Osteoblast (primary cell): Measurements from ENCODE around the gene ETS2. TPM values are rescaled to one million over a fixed set of nuclear protein-coding genes. Genes with fewer than 3 reads are reported as not detected.
"Not testable (repeated sequence)": the region's sequence is repeated elsewhere in the genome, so short reads cannot be mapped to it uniquely, and the experiment has no call there.

Experiments
- DNase-seq: peaks from one replicate; pipeline ENCODE4 v3.0.0; 2011; ENCODE audit warnings: low spot score, mixed read lengths; ENCODE audit not compliant: insufficient read length; ENCODE audit errors: missing footprints
- H2AFZ ChIP-seq: 2 replicates; pipeline ENCODE4 v1.6.0; 2011; ENCODE audit warnings: mild to moderate bottlenecking, low read length
- H3K27ac ChIP-seq: 2 replicates; pipeline ENCODE4 v1.5.1; 2011; ENCODE audit warnings: mild to moderate bottlenecking, low read depth, low read length, moderate library complexity
- H3K27me3 ChIP-seq: 2 replicates; pipeline ENCODE4 v1.6.0; 2012; ENCODE audit warnings: mild to moderate bottlenecking, control low read depth, inconsistent platforms, low read length, moderate library complexity; ENCODE audit not compliant: insufficient read depth
- H3K36me3 ChIP-seq: 2 replicates; pipeline ENCODE4 v1.5.1; 2011; ENCODE audit warnings: mild to moderate bottlenecking, low read length, control low read depth, moderate library complexity; ENCODE audit not compliant: insufficient read depth
- H3K4me1 ChIP-seq: 2 replicates; pipeline ENCODE4 v1.5.1; 2011; ENCODE audit warnings: mild to moderate bottlenecking, low read length, control low read depth, moderate library complexity; ENCODE audit not compliant: insufficient read depth
- H3K4me2 ChIP-seq: 2 replicates; pipeline ENCODE4 v1.6.0; 2011; ENCODE audit warnings: mild to moderate bottlenecking, low read length; ENCODE audit not compliant: insufficient read depth
- H3K4me3 ChIP-seq: fragments of 200-600 bp; sonication (generic); 3 replicates; pipeline ENCODE4 v1.5.1; 2012; ENCODE audit warnings: mild to moderate bottlenecking, low read length, inconsistent platforms; ENCODE audit not compliant: insufficient read depth
- H3K79me2 ChIP-seq: 2 replicates; pipeline ENCODE4 v1.6.0; 2012; ENCODE audit warnings: mild to moderate bottlenecking, low read length, control low read depth, inconsistent platforms; ENCODE audit not compliant: insufficient read depth
- H3K9me3 ChIP-seq: 2 replicates; pipeline ENCODE4 v1.5.1; 2011; ENCODE audit warnings: low read depth, low read length, control low read depth
- H4K20me1 ChIP-seq: 2 replicates; pipeline ENCODE4 v1.6.0; 2012; ENCODE audit warnings: mild to moderate bottlenecking, low read length, control low read depth; ENCODE audit not compliant: insufficient read depth
- total RNA-seq: library from RNA; depleted of rRNA; stranded (reverse); fragments of >200 nt; gene quantifications from 2 replicates; pipeline ENCODE4 v1.2.3, GENCODE V29; 2012
- TF ChIP-seq, protein P1 (sequence below): IDR thresholded peaks from 2 replicates; pipeline ENCODE4 v1.5.1; 2011; ENCODE audit warnings: mild to moderate bottlenecking, low read depth, low read length, moderate library complexity; ENCODE audit errors: extremely low read depth

The ETS2 gene
- total RNA-seq, 1 donor: 4.0 TPM

DNA sequence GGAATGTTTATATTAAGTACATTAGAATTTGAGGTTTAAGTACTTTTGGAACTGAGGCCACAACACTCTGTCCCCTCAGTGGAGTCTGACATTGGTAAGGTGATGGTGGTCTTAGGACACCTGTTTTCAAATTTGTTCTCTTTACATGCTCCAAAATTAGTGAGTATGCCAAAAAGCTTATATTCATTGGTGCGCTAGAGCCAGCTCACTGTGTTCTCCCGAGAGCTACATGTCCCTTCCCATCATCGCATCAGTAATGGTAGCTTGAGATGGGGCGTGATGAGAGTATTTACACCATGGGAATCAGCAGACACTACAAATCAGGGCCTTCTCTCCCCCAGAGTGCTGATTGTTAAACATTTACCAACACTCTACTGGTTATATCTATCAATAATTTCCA lies 19.5 kb downstream of the ETS2 start:
- Histone ChIP-seq H2AFZ (no peak overlapping the region), H3K4me3 (no peak overlapping the region), H3K79me2 (no peaks in the 10 kb centered on the region), H3K9me3 (peaks cover 2% of the 10 kb centered on the region), H3K4me2 (no peak overlapping the region), H4K20me1 (no peaks in the 10 kb centered on the region), H3K27me3 (no peaks in the 10 kb centered on the region), H3K36me3 (peaks cover 38% of the 10 kb centered on the region), H3K4me1 (no peaks in the 10 kb centered on the region), H3K27ac (no peak overlapping the region)
- TF ChIP-seq, protein P1, sequence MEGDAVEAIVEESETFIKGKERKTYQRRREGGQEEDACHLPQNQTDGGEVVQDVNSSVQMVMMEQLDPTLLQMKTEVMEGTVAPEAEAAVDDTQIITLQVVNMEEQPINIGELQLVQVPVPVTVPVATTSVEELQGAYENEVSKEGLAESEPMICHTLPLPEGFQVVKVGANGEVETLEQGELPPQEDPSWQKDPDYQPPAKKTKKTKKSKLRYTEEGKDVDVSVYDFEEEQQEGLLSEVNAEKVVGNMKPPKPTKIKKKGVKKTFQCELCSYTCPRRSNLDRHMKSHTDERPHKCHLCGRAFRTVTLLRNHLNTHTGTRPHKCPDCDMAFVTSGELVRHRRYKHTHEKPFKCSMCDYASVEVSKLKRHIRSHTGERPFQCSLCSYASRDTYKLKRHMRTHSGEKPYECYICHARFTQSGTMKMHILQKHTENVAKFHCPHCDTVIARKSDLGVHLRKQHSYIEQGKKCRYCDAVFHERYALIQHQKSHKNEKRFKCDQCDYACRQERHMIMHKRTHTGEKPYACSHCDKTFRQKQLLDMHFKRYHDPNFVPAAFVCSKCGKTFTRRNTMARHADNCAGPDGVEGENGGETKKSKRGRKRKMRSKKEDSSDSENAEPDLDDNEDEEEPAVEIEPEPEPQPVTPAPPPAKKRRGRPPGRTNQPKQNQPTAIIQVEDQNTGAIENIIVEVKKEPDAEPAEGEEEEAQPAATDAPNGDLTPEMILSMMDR: no peak
- no peak for DNase-seq

DNA sequence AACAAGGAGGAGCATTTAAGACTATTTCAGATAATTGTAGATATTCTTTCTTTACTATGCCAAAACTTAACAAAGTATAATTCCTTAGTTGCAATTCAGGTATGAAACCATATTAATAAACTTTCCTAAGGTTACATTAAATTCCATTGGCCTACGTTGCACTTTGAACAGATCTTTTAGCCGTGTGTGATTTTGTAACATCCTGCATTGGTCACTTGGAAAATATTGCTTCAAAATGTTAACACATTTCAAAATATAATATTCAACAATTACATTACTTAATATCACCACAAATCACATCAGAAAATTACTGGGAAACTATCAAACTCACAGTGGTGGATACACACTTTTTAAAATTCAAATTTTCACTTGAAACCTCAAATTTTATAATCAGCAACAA lies 20.2 kb downstream of the ETS2 start:
- H3K79me2 ChIP-seq: no peaks in the 10 kb centered on the region
- H2AFZ ChIP-seq: no peak overlapping the region
- no peaks in the 10 kb centered on the region for H4K20me1 ChIP-seq
- H3K4me2 ChIP-seq: no peak overlapping the region
- no peak overlapping the region for H3K27ac ChIP-seq
- H3K27me3 ChIP-seq: no peaks in the 10 kb centered on the region
- peaks cover 32% of the 10 kb centered on the region for H3K36me3 ChIP-seq
- no peaks in the 10 kb centered on the region for H3K4me1 ChIP-seq
- TF ChIP-seq, protein P1: no peak
- H3K4me3 ChIP-seq: no peak overlapping the region
- peaks cover 2% of the 10 kb centered on the region for H3K9me3 ChIP-seq
- DNase-seq: no peak

DNA sequence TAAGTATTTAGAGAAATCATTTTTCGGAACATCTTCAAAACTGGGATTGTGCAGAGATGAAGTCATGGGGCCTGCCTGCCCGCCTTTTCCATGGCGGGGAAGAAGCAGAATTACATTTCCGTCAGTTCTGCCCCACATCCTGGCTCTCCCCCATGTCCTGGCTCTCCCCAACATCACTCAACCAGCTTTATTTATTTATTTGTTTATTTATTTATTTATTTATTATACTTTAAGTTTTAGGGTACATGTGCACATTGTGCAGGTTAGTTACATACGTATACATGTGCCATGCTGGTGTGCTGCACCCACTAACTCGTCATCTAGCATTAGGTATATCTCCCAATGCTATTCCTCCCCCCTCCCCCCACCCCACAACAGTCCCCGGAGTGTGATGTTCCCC lies 22.4 kb downstream of the ETS2 start:
- not testable (repeated sequence) for H2AFZ ChIP-seq, H3K36me3 ChIP-seq, H3K4me2 ChIP-seq, H4K20me1 ChIP-seq, H3K4me3 ChIP-seq, H3K27ac ChIP-seq, H3K9me3 ChIP-seq, H3K27me3 ChIP-seq, DNase-seq, H3K79me2 ChIP-seq
- H3K4me1 ChIP-seq: peaks cover 10% of the 10 kb centered on the region

DNA sequence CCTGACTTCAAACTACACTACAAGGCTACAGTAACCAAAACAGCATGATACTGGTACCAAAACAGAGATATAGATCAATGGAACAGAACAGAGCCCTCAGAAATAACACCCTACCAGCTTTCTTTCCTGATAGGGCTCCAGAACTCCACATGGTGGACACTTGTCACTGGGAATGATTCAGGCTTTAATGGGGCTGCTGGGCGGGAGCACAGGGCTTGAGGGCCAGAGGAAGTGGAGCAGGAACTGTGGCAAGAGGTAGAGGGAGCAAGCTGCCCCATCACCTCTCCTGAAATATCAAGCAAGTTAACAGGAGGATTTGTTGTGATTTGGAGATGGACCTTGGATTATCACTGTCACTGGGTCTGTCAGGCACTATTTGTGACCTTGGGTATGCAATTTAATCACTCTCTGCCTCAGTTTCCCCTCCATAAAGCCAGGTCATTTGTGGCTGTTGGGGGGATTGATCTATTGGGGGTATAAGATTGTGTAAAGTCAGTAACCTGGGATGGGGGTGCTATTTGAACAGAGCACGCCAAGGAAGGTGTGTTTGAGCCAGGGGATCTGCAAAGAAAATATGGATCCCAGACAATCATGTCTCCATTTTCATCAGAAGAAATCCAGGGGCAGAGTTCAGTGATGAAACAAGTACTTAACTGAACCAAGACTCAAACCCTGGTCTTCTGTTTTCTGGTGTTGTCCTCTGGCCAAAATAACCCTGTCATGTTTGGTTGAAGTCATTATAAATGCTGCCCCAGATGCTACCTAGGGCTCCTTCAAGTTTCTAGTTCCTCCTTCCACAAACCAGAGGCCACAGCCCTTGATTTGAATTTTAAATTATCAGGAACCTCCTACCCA lies 25.2 kb downstream of the ETS2 start:
- Histone ChIP-seq H3K4me3 (no peak overlapping the region), H3K27ac (no peak overlapping the region), H2AFZ (no peak overlapping the region), H3K36me3 (no peaks in the 10 kb centered on the region), H3K9me3 (peaks cover 2% of the 10 kb centered on the region), H3K79me2 (no peaks in the 10 kb centered on the region), H3K4me1 (peaks cover 10% of the 10 kb centered on the region), H4K20me1 (no peaks in the 10 kb centered on the region), H3K27me3 (no peaks in the 10 kb centered on the region), H3K4me2 (no peak overlapping the region)
- no peak for DNase-seq
- TF ChIP-seq, protein P1: no peak
